Left lung (tissue), 10 donors: ENCODE data around the gene MYLK. TPM values are rescaled to one million over a fixed set of nuclear protein-coding genes. Genes with fewer than 3 reads are reported as not detected.

Source experiments
- ATAC-seq: fragments of 200-7000 bp; cut with Tn5 transposase; one replicate; pipeline ENCODE4 v1.9.1; 2020; ENCODE audit warnings: moderate library complexity
- DNase-seq, 4 donors: peaks; one replicate each; pipeline ENCODE4 v3.0.0-alpha.2; 2013 to 2020
- H3K27ac ChIP-seq, 2 donors: fragments of 200-600 bp; sonication (generic) in 1 of 2; one replicate each; pipeline versions ENCODE4 v1.5.0 to v1.8.0; 2020 to 2021
- H3K27me3 ChIP-seq, 2 donors: fragments of 200-600 bp; sonication (generic) in 1 of 2; one replicate each; pipeline versions ENCODE4 v1.5.0 to v1.8.0; 2020 to 2021
- H3K36me3 ChIP-seq, 2 donors: fragments of 200-600 bp; sonication (generic) in 1 of 2; one replicate each; pipeline versions ENCODE4 v1.5.0 to v1.8.0; 2020 to 2021
- H3K4me1 ChIP-seq, 2 donors: fragments of 200-600 bp; one replicate each; pipeline ENCODE4 v1.8.0; 2021
- H3K4me3 ChIP-seq, 2 donors: fragments of 200-600 bp; sonication (generic) in 1 of 2; one replicate each; pipeline versions ENCODE4 v1.5.0 to v1.8.0; 2020 to 2021; ENCODE audit warnings: mild to moderate bottlenecking in 1 of 2
- H3K9me3 ChIP-seq, 2 donors: fragments of 200-600 bp; sonication (generic) in 1 of 2; one replicate each; pipeline versions ENCODE4 v1.5.0 to v1.8.0; 2020 to 2021
- intact Hi-C, 2 donors: fragments of 100-400 bp; cut with DNase I; formaldehyde crosslinking; loops; one replicate each; pipeline versions ENCODE4 v1.11.2 to v1.14.2; 2022
- polyA plus RNA-seq, 6 donors: library from polyadenylated mRNA; unstranded; fragments of 120-200 nt; gene quantifications; one replicate each; pipeline ENCODE4 v1.2.1, GENCODE V29; 2013; ENCODE audit not compliant: insufficient read length in 6 of 6
- total RNA-seq, 2 donors: library from RNA; stranded (reverse); fragmentation: NEBNext Ultra II Directional; extraction: Animal tissue kit (Norgen Biotek cat#: 25700); gene quantifications; one replicate each; pipeline ENCODE4 v1.2.1, GENCODE V29; 2021
- TF ChIP-seq, protein P1 (sequence below), 2 donors: fragments of 200-600 bp; sonication (generic) in 1 of 2; IDR thresholded peaks; one replicate each; pipeline versions ENCODE4 v1.5.0 to v1.8.0; 2021; ENCODE audit warnings: antibody characterized with exemption in 2 of 2
- donor health status: DM: no; HTN: yes; CAD: no.
- donor health status: DM: no; HTN: no; CAD: no.

MYLK gene
- total and polyA plus RNA-seq, 8 donors: 155 to 468 (median 410) TPM

DNA sequence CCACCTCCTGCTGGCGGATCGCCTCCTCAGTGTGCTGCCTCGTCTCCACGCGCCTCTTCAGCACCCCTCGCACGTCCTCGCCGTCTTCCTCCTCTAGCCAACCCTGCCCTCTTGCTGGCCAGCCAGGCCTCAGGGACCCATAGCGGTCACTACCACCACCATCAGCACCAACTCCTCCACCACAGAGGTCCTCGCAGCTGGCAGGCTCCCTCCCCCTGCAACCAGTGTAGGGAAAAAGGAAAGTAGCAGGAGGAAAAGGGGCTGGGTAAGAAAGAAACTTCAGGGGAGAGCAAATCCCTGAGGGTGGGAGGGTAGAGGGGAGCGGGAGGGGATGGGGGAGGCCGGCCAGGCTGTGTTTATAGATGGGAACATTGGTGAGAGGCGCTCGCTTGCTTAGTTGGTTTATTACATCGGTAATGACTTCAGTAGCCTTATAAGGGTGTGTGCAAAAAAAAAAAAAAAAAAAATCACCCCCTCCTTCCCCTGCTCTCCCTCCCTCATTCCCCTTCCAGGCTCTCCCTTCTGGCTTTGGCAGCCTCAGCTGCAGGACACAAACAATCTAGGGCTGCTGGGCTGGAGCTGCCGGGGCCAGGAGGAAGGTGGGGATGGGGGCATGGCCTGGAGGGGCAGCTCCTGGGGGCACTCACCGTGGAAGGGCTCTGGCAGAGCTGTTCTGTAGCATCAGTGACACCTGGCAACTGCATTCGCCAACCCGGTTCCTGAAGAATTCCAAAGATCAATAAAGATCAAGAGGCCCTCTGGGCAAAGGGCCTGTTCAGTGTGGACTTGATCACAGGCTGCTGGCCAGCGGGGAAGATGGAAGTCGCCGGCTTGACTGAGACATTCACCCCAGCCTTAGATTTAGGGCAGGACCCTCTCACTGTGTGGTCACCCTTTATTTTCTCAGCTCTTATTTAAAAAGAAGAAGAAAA lies 183.1 kb downstream of the MYLK start:
- intact Hi-C loops: no loop called here
- peaks cover 13 to 16% of the 10 kb centered on the region in 2 donors for H3K4me1 ChIP-seq
- H3K36me3 ChIP-seq: no peaks in the 10 kb centered on the region
- ATAC-seq (peak; percentile 49), DNase-seq (peak in 2 of 4 donors; percentile 79 to 91)
- H3K27ac ChIP-seq: peak overlapping the region in 1 of 2 donors; percentile 36
- H3K9me3 ChIP-seq: no peaks in the 10 kb centered on the region
- TF ChIP-seq, protein P1, sequence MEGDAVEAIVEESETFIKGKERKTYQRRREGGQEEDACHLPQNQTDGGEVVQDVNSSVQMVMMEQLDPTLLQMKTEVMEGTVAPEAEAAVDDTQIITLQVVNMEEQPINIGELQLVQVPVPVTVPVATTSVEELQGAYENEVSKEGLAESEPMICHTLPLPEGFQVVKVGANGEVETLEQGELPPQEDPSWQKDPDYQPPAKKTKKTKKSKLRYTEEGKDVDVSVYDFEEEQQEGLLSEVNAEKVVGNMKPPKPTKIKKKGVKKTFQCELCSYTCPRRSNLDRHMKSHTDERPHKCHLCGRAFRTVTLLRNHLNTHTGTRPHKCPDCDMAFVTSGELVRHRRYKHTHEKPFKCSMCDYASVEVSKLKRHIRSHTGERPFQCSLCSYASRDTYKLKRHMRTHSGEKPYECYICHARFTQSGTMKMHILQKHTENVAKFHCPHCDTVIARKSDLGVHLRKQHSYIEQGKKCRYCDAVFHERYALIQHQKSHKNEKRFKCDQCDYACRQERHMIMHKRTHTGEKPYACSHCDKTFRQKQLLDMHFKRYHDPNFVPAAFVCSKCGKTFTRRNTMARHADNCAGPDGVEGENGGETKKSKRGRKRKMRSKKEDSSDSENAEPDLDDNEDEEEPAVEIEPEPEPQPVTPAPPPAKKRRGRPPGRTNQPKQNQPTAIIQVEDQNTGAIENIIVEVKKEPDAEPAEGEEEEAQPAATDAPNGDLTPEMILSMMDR (IDR thresholded peaks at IDR 0.05): no peak
- H3K27me3 ChIP-seq: no peaks in the 10 kb centered on the region
- peak overlapping the region; percentile 32 to 33 for H3K4me3 ChIP-seq

DNA sequence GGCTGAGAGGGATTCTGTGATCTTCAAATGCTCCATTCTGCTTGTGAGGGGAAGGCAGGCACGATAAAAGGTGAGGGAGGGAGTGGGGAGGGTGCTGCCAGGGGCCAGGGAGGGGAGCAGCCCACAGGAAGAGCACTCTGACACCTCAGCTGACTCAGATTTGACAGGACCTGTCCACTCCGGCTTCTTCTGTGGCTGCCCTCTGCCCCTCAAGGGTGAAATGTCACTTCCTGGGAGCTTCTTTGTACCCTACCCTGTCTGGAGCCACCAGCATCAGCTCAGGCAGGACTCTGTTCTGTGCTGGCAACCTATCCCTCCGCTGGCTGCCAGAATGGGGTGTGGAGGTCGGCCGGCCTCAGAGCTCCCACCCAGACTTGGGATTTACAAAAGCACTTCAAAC lies 185.3 kb downstream of the MYLK start:
- no peaks in the 10 kb centered on the region for H3K9me3 ChIP-seq
- ATAC-seq (no peak), DNase-seq (no peak)
- H3K27ac ChIP-seq: peak overlapping the region; percentile 13 to 30
- intact Hi-C loops: loop anchor here in 1 of 2 donors (5.0 kb wide), 1 partner anchor 42 kb away; no protein-coding TSS in a partner anchor
- no peaks in the 10 kb centered on the region for H3K27me3 ChIP-seq
- TF ChIP-seq, protein P1 (IDR thresholded peaks at IDR 0.05): no peak
- peak overlapping the region; percentile 32 to 33 for H3K4me3 ChIP-seq
- H3K4me1 ChIP-seq: peaks cover 28 to 38% of the 10 kb centered on the region in 2 donors
- no peaks in the 10 kb centered on the region for H3K36me3 ChIP-seq

DNA sequence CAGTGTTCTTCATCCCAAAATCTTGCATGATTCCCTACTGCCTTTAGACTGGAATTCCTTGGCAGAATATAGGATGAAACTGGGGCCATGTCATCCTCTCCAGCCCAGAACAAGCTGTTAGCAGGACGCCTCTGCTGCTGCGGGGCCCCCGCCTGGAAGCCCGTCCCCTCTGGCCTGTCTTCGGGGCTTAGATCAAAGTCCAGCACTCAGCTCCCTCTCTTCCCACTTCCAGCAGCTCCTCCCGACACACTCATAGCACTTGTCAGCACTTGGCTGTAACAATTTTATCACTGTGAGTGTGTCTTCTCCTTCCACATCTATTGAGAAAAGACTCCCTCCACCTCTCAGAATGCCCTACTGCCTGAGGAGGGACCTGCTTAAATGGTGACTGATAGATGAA lies 187.3 kb downstream of the MYLK start:
- ATAC-seq: no peak
- TF ChIP-seq, protein P1 (IDR thresholded peaks at IDR 0.05): no peak
- peak in 1 of 4 donors; percentile 54 for DNase-seq
- Histone ChIP-seq H3K9me3 (no peaks in the 10 kb centered on the region), H3K4me1 (peaks cover 25 to 50% of the 10 kb centered on the region in 2 donors), H3K27ac (no peak overlapping the region), H3K36me3 (no peaks in the 10 kb centered on the region), H3K4me3 (no peak overlapping the region), H3K27me3 (no peaks in the 10 kb centered on the region)
- intact Hi-C loops: loop anchor here in 1 of 2 donors (5.0 kb wide), 1 partner anchor 40 kb away; no protein-coding TSS in a partner anchor

- peaks cover 19 to 44% of the 10 kb centered on the region in 2 donors for H3K4me1 ChIP-seq
- peak in 1 of 4 donors; percentile 46 for DNase-seq
- H3K9me3 ChIP-seq: no peaks in the 10 kb centered on the region
- no peaks in the 10 kb centered on the region for H3K27me3 ChIP-seq
- H3K36me3 ChIP-seq: no peaks in the 10 kb centered on the region
- intact Hi-C loops: loop anchor here in 1 of 2 donors (5.0 kb wide), 1 partner anchor 39 kb away; no protein-coding TSS in a partner anchor
- ATAC-seq: no peak
- no peak overlapping the region for H3K4me3 ChIP-seq
- TF ChIP-seq, protein P1 (IDR thresholded peaks at IDR 0.05): no peak
- peak overlapping the region; percentile 73 to 74 for H3K27ac ChIP-seq
These were observed 188.1 kb downstream of the MYLK start for GRCh38 chr3:123695731-123696640.
